Left ventricle myocardium inferior (tissue), 1 donor: Measurements from ENCODE around the gene ST6GALNAC3. TPM values are rescaled to one million over a fixed set of nuclear protein-coding genes. Genes with fewer than 3 reads are reported as not detected.

Experiments used
- DNase-seq: peaks from one replicate; pipeline ENCODE4 v3.0.0-alpha.2; 2020
- H3K27ac ChIP-seq: fragments of 200-600 bp; replicated peaks from 2 replicates; pipeline ENCODE4 v1.8.0; 2021
- H3K27me3 ChIP-seq: fragments of 200-600 bp; 2 replicates; pipeline ENCODE4 v1.8.0; 2021; ENCODE audit warnings: low read depth
- H3K36me3 ChIP-seq: fragments of 200-600 bp; 2 replicates; pipeline ENCODE4 v1.8.0; 2021
- H3K4me1 ChIP-seq: fragments of 200-600 bp; 2 replicates; pipeline ENCODE4 v1.8.0; 2021
- H3K4me3 ChIP-seq: fragments of 200-600 bp; 2 replicates; pipeline ENCODE4 v1.8.0; 2021; ENCODE audit warnings: mild to moderate bottlenecking, moderate library complexity
- H3K9me3 ChIP-seq: fragments of 200-600 bp; replicated peaks from 2 replicates; pipeline ENCODE4 v1.8.0; 2021
- intact Hi-C: fragments of 100-400 bp; cut with micrococcal nuclease; formaldehyde crosslinking; loops from one replicate; pipeline ENCODE4 v1.11.0; 2022
- total RNA-seq: library from RNA; stranded (reverse); fragmentation: NEBNext Ultra II Directional; extraction: Animal tissue kit (Norgen Biotek cat#: 25700); gene quantifications from one replicate; pipeline ENCODE4 v1.2.1, GENCODE V29; 2021
- TF ChIP-seq, protein P1 (sequence below): fragments of 200-600 bp; IDR thresholded peaks from 2 replicates; pipeline ENCODE4 v1.8.0; 2021; ENCODE audit warnings: antibody characterized with exemption, mild to moderate bottlenecking, borderline replicate concordance
- donor health status: DM: no; HTN: yes; CAD: no; lungs with severe emphysema.

Gene ST6GALNAC3
- total RNA-seq, 1 donor from 2014 or later: 4.5 TPM

DNA sequence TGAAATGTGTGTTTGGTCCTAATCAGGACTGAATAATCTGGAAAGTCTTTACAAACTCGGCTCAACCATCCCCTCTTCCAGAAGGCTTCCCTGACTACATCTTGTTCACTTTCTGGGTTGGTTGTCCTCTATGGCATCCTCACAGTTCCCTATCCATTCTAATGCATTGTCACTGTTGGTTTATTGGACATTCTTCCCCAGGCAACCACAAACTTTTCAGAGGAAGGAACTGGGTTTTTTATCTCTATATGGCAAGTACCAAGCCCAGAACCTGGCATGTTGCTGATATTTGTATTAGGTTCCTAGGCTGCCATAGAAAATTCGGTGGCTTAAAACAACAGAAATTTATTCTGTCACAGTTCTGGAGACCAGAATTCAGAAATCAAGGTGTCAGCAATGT is 429.2 kb downstream of the ST6GALNAC3 start:
- Histone ChIP-seq H3K27ac (no peak overlapping the region), H3K27me3 (no peaks in the 10 kb centered on the region), H3K4me1 (peaks cover 11% of the 10 kb centered on the region), H3K4me3 (no peak overlapping the region), H3K9me3 (no peaks in the 10 kb centered on the region), H3K36me3 (no peaks in the 10 kb centered on the region)
- intact Hi-C loops: no loop called here
- no peak for DNase-seq
- TF ChIP-seq, protein P1, sequence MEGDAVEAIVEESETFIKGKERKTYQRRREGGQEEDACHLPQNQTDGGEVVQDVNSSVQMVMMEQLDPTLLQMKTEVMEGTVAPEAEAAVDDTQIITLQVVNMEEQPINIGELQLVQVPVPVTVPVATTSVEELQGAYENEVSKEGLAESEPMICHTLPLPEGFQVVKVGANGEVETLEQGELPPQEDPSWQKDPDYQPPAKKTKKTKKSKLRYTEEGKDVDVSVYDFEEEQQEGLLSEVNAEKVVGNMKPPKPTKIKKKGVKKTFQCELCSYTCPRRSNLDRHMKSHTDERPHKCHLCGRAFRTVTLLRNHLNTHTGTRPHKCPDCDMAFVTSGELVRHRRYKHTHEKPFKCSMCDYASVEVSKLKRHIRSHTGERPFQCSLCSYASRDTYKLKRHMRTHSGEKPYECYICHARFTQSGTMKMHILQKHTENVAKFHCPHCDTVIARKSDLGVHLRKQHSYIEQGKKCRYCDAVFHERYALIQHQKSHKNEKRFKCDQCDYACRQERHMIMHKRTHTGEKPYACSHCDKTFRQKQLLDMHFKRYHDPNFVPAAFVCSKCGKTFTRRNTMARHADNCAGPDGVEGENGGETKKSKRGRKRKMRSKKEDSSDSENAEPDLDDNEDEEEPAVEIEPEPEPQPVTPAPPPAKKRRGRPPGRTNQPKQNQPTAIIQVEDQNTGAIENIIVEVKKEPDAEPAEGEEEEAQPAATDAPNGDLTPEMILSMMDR: no peak

DNA sequence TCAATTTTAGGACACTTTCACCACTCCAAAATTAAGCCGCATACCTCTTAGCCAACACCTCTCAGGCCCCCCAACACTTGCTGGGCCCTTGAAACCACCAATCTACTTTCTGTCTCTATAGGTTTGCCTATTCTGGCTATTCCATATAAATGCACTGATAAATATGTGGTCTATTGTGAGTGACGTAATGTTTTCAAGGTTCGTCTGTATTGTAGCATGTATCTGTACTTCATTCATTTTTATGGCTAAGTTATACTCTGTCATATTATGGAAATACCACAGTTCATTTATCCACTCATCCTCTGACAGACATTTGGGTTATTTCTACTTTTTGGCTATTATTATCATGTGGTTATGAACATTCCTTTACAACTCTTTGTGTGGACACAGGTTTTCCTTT is 432.8 kb downstream of the ST6GALNAC3 start:
- no peaks in the 10 kb centered on the region for H3K9me3 ChIP-seq
- H3K4me1 ChIP-seq: peaks cover 18% of the 10 kb centered on the region
- no peak overlapping the region for H3K27ac ChIP-seq
- no peak for DNase-seq
- TF ChIP-seq, protein P1: no peak
- no peaks in the 10 kb centered on the region for H3K36me3 ChIP-seq
- H3K27me3 ChIP-seq: no peaks in the 10 kb centered on the region
- intact Hi-C loops: no loop called here
- no peak overlapping the region for H3K4me3 ChIP-seq

DNA sequence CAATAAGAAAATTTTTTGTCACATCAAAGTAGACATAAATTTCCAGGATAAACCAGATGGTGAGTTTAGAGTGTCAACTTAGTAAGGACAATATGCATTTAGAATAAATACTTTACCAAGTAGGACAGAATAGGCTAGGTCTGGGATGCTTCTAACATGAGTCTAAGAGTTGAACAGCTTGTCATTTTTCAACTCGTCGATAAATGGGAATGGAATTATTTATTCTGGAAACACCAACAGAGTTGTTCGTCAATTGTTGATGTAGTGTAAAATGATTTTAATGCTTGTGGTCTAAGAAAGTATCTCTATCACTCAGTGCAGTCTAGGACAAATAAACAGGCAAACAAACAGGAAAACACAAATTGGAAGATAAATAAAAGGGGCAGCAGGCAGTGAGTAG is 434.3 kb downstream of the ST6GALNAC3 start:
- DNase-seq: no peak
- H3K4me3 ChIP-seq: no peak overlapping the region
- peaks cover 18% of the 10 kb centered on the region for H3K4me1 ChIP-seq
- H3K36me3 ChIP-seq: no peaks in the 10 kb centered on the region
- peaks cover 3% of the 10 kb centered on the region for H3K9me3 ChIP-seq
- H3K27ac ChIP-seq: no peak overlapping the region
- TF ChIP-seq, protein P1: no peak
- intact Hi-C loops: no loop called here
- H3K27me3 ChIP-seq: no peaks in the 10 kb centered on the region

DNA sequence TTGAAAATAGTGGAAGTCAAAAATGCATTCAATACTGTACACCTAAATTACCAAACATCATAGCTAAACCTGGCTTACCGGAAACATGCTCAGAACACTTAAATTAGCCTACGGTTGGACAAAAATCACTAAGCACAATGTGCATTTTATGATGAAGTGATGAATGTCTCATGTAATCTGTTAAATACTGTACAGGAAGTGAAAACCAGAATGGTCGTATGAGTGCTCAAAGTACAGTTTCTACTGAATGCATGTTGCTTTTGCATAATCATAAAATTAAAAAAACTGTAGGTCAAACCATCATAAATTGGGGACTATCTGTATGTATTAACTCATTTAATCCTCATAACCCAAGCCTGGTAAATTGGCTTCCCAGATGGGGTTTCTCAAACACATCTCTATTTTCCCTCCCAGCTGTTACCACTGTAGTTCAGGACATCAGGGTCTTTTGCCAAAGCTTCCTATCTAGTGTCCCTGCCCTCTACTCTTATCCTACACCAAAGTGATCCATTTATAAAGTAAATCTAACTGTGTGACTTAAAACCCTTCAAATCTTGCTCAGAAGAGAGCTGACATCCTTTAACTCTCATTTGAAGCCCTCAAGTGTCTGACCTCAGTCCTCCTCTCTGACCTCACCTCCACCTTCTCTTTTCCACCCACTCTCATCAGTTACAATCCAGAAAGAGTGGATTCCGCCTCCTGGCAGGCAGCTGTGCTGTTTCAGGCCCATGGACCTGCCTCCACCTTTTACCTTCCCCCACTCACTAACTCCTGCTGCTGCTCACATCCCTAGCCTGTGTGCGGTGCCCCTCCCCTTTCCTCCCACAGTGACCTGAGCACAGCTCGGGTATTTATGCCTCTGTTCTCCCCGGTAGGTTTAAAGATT is 436.4 kb downstream of the ST6GALNAC3 start:
- Histone ChIP-seq H3K4me3 (no peak overlapping the region), H3K36me3 (no peaks in the 10 kb centered on the region), H3K9me3 (peaks cover 5% of the 10 kb centered on the region), H3K27ac (no peak overlapping the region), H3K27me3 (no peaks in the 10 kb centered on the region), H3K4me1 (peaks cover 18% of the 10 kb centered on the region)
- no peak for DNase-seq
- TF ChIP-seq, protein P1: no peak
- intact Hi-C loops: no loop called here

DNA sequence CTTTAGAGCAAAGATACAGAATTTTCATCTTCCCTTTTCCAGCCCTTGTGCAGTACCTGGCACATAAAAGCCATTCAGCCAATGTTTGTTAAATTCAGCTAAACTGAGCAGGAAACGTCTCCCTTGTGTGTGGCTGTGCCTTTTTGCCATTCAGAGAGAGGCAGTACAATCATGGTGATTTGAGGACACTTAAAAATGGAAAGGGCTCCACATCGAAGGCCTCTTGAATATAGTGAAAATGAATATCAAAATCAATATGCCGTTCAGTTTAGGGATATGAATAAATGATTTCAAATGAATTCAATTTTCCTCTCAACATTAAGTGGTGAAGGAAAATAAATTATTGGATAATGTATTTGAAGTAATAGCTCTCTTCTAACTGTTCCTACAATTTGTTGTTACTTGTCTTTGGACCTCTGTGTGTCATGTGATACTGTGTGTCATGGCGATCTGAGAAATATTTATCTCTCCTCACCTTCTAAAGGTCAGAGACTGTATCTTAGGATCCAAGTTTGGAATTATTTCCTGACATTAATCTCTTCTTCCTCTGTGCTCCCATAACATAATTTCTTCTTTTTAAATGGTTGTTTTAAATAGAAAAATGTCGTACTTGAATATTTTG is 437.1 kb downstream of the ST6GALNAC3 start:
- H3K4me1 ChIP-seq: peaks cover 18% of the 10 kb centered on the region
- H3K27ac ChIP-seq: no peak overlapping the region
- H3K27me3 ChIP-seq: no peaks in the 10 kb centered on the region
- H3K36me3 ChIP-seq: no peaks in the 10 kb centered on the region
- H3K9me3 ChIP-seq: peaks cover 5% of the 10 kb centered on the region
- intact Hi-C loops: no loop called here
- DNase-seq: no peak
- H3K4me3 ChIP-seq: no peak overlapping the region
- TF ChIP-seq, protein P1: no peak
